Aorta (tissue), 5 donors: ENCODE data around the gene ZNHIT1. TPM values are rescaled to one million over a fixed set of nuclear protein-coding genes. Genes with fewer than 3 reads are reported as not detected.

Experiments used
- ATAC-seq: fragments of 200-7000 bp; cut with Tn5 transposase; one replicate; pipeline ENCODE4 v1.9.1; 2022; ENCODE audit warnings: moderate library complexity; ENCODE audit not compliant: low FRiP score
- DNase-seq, 2 donors: peaks; one replicate each; pipeline ENCODE4 v3.0.0-alpha.2; 2020
- H3K27ac ChIP-seq, 2 donors: one replicate each; pipeline ENCODE4 v1.5.1; 2013; ENCODE audit warnings: low read length in 2 of 2, mild to moderate bottlenecking in 2 of 2, moderate library complexity in 2 of 2, control low read depth in 1 of 2, inconsistent platforms in 1 of 2, low read depth in 1 of 2
- H3K27me3 ChIP-seq, 2 donors: one replicate each; pipeline ENCODE4 v1.6.1; 2013; ENCODE audit warnings: control low read depth in 1 of 2, low read length in 1 of 2, mild to moderate bottlenecking in 1 of 2, moderate library complexity in 1 of 2; ENCODE audit not compliant: insufficient read depth in 2 of 2, control insufficient read depth in 1 of 2
- H3K36me3 ChIP-seq, 2 donors: one replicate each; pipeline ENCODE4 v1.6.1; 2013; ENCODE audit warnings: control low read depth in 1 of 2, low read length in 1 of 2, mild to moderate bottlenecking in 1 of 2; ENCODE audit not compliant: insufficient read depth in 2 of 2, control insufficient read depth in 1 of 2
- H3K4me1 ChIP-seq, 2 donors: one replicate each; pipeline ENCODE4 v1.6.1; 2013; ENCODE audit warnings: low read length in 2 of 2, control low read depth in 1 of 2, mild to moderate bottlenecking in 1 of 2, moderate library complexity in 1 of 2; ENCODE audit not compliant: insufficient read depth in 2 of 2, control insufficient read depth in 1 of 2
- H3K4me3 ChIP-seq, 2 donors: one replicate each; pipeline ENCODE4 v1.5.1; 2013; ENCODE audit warnings: low read length in 2 of 2, control low read depth in 1 of 2, mild to moderate bottlenecking in 1 of 2
- H3K9me3 ChIP-seq: one replicate; pipeline ENCODE4 v1.6.1; 2013; ENCODE audit warnings: mild to moderate bottlenecking, low read length; ENCODE audit not compliant: control insufficient read depth
- WGBS, 2 donors: extraction: QIAGEN DNeasy Blood & Tissue Kit; methylation state at CpG; one replicate each; pipeline ENCODE4 v1.1.7; 2013; 5-methylcytosine and 5-hydroxymethylcytosine counted together
- intact Hi-C, 2 donors: fragments of 100-400 bp; cut with DNase I; formaldehyde crosslinking; loops; one replicate each; pipeline versions ENCODE4 v1.14.2 to v1.15.0; 2022
- polyA plus RNA-seq, 2 donors: library from polyadenylated mRNA; stranded (reverse); fragments of 200-250 nt; gene quantifications; one replicate each; pipeline ENCODE4 v1.2.3, GENCODE V29; 2013
- total RNA-seq, 2 donors: library from RNA; stranded (reverse); fragmentation: NEBNext Ultra II Directional; extraction: Animal tissue kit (Norgen Biotek cat#: 25700); gene quantifications; one replicate each; pipeline ENCODE4 v1.2.1, GENCODE V29; 2021
- donor health status: healthy with polysubstance abuse.
- donor health status: Bipolar disorder and iron deficiency.
- donor health status: DM: no; HTN: no; CAD: no.
- donor health status: DM: no; HTN: no; CAD: no.
- donor health status: DM: yes; HTN: yes; CAD: no.

The ZNHIT1 gene
- total and polyA plus RNA-seq, 4 donors: 48.7 to 114 (median 75.1) TPM

- DNase-seq (no peak), ATAC-seq (no peak)
- intact Hi-C loops: no loop called here
- WGBS, 2 donors: 88 to 92% methylated on average over 14 of the region's 14 CpGs
- peaks cover 0 to 7% of the 10 kb centered on the region in 2 donors for H3K36me3 ChIP-seq
- H3K27ac ChIP-seq: no peak overlapping the region
- no peaks in the 10 kb centered on the region for H3K27me3 ChIP-seq
- no peaks in the 10 kb centered on the region for H3K4me1 ChIP-seq
- no peak overlapping the region for H3K4me3 ChIP-seq
- H3K9me3 ChIP-seq: no peaks in the 10 kb centered on the region
These were observed 9.2 kb upstream of the ZNHIT1 start for GRCh38 chr7:101208794-101209193.

DNA sequence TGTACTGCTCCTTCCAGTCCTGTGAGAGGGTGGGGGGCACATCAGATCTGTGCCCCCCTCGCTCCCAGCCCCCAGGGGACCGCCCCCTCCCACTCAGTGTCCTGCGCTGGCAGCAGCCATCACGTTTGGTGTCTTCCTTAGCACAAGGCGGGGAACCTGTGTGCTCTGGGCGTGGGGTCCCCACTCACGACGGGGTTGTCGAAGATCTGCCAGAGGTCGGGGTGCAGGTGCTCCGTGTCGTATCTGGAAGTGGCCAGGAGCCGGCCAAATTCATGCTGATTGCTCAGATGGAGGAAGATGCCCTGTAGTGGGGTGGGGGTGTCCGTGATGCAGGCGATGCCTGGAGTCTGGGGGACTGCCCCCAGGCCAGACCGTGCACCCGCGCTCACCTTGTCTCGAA lies 7.8 kb upstream of the ZNHIT1 start:
- Histone ChIP-seq H3K4me1 (no peaks in the 10 kb centered on the region), H3K27me3 (no peaks in the 10 kb centered on the region), H3K9me3 (no peaks in the 10 kb centered on the region), H3K27ac (no peak overlapping the region), H3K4me3 (no peak overlapping the region), H3K36me3 (peaks cover 0 to 7% of the 10 kb centered on the region in 2 donors)
- DNase-seq (no peak), ATAC-seq (no peak)
- WGBS, 2 donors: 92 to 93% methylated on average over 19 of the region's 19 CpGs
- intact Hi-C loops: no loop called here

DNA sequence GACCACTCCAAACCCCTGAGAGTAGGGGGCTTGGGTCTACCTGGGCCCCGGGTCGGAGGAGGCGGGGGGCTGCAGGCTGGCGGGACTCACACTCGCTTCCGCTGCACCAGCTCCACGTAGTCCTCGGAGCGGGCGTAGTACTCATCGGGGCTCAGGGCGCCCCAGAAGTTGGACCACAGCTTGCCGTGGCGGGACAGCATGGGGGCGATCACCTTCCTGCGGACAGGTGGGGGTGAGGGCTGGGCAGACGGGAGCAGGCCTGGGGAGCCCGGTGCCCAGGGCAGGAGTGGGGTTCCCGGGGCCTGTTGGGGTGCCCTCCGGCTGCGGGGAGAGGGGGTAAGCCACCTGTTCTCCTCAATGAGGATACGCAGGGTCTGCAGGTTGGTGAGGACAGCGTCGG lies 6.5 kb upstream of the ZNHIT1 start:
- Histone ChIP-seq H3K36me3 (peaks cover 0 to 7% of the 10 kb centered on the region in 2 donors), H3K27ac (no peak overlapping the region), H3K9me3 (no peaks in the 10 kb centered on the region), H3K27me3 (no peaks in the 10 kb centered on the region), H3K4me3 (no peak overlapping the region), H3K4me1 (no peaks in the 10 kb centered on the region)
- intact Hi-C loops: no loop called here
- DNase-seq: no peak
- ATAC-seq: no peak
- WGBS, 2 donors: 95 to 97% methylated on average over 24 of the region's 24 CpGs

GRCh38 chr7:101212014-101212413 lies 6.0 kb upstream of the ZNHIT1 start:
- H3K4me1 ChIP-seq: no peaks in the 10 kb centered on the region

GRCh38 chr7:101216001-101216859 lies 1.7 kb upstream of the ZNHIT1 start:
- intact Hi-C loops: loop anchor here in 1 of 2 donors (2.0 kb wide), 1 partner anchor 29 kb away; the partner anchor contains the start of gene FIS1
- Histone ChIP-seq H3K9me3 (no peaks in the 10 kb centered on the region), H3K27me3 (no peaks in the 10 kb centered on the region), H3K27ac (no peak overlapping the region), H3K36me3 (peaks cover 0 to 3% of the 10 kb centered on the region in 2 donors), H3K4me1 (no peaks in the 10 kb centered on the region), H3K4me3 (peak overlapping the region; percentile 52 to 71)
- WGBS, 2 donors: 65 to 66% methylated on average over 31 of the region's 31 CpGs
- ATAC-seq (no peak), DNase-seq (peak in 1 of 2 donors; percentile 69)

More at GRCh38 chr7:101212014-101212413, 6.0 kb upstream of the ZNHIT1 start:
- WGBS, 2 donors: 87 to 94% methylated on average over 8 of the region's 8 CpGs
- ATAC-seq (no peak), DNase-seq (no peak)
- Histone ChIP-seq H3K27ac (no peak overlapping the region), H3K4me3 (no peak overlapping the region), H3K36me3 (peaks cover 0 to 7% of the 10 kb centered on the region in 2 donors), H3K9me3 (no peaks in the 10 kb centered on the region), H3K27me3 (no peaks in the 10 kb centered on the region)
- intact Hi-C loops: no loop called here

DNA sequence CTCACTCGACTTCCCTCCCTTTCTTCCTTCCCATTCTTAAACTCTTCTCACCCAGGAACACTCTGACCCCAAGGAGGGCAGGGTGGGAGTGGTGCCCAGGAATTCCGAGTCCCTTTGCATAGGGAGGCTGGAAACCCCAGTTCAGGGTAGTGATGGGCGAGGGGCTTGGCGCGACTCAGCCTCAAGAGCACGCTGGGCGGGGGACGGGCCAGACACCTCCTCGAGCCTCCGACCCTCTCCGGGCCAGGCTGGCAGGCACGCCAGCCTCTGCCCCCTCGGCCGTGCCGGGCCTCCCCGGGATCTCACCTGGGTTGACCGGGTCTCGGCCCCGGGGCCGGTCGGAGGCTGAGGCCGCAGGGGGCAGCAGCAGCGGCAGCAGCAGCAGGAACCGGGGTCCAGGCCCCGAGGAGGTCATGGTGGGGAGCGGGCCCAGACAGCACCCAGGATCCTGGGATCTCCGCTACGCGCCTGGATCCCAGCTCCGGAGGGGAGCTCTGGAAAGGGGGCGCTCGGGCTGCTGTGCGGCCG lies 1.0 kb upstream of the ZNHIT1 start:
- no peaks in the 10 kb centered on the region for H3K9me3 ChIP-seq
- ATAC-seq: no peak
- WGBS, 2 donors: 1 to 3% methylated on average over 13 to 34 of the region's 34 CpGs
- H3K36me3 ChIP-seq: peaks cover 0 to 2% of the 10 kb centered on the region in 2 donors
- intact Hi-C loops: loop anchor here in 1 of 2 donors (2.0 kb wide), 1 partner anchor 28 kb away; the partner anchor contains the start of gene FIS1
- no peaks in the 10 kb centered on the region for H3K4me1 ChIP-seq
- H3K4me3 ChIP-seq: peak overlapping the region; percentile 52 to 71
- DNase-seq: no peak
- no peaks in the 10 kb centered on the region for H3K27me3 ChIP-seq
- no peak overlapping the region for H3K27ac ChIP-seq

GRCh38 chr7:101218236-101219125 lies 516 bp downstream of the ZNHIT1 start:
- Histone ChIP-seq H3K36me3 (no peaks in the 10 kb centered on the region), H3K27me3 (no peaks in the 10 kb centered on the region), H3K4me1 (no peaks in the 10 kb centered on the region), H3K27ac (no peak overlapping the region), H3K4me3 (peak overlapping the region; percentile 42 to 83), H3K9me3 (no peaks in the 10 kb centered on the region)
- ATAC-seq (no peak), DNase-seq (no peak)
- WGBS, 2 donors: 5% methylated on average over 26 of the region's 26 CpGs
- intact Hi-C loops: no loop called here

- 77 to 84% methylated on average over 5 of the region's 5 CpGs for WGBS, 2 donors
- no peaks in the 10 kb centered on the region for H3K4me1 ChIP-seq
- intact Hi-C loops: no loop called here
These were observed 2.3 kb downstream of the ZNHIT1 start for GRCh38 chr7:101220295-101220694.

More at GRCh38 chr7:101220295-101220694, 2.3 kb downstream of the ZNHIT1 start:
- DNase-seq (no peak), ATAC-seq (no peak)
- Histone ChIP-seq H3K4me3 (no peak overlapping the region), H3K27me3 (no peaks in the 10 kb centered on the region), H3K27ac (no peak overlapping the region), H3K9me3 (no peaks in the 10 kb centered on the region), H3K36me3 (no peaks in the 10 kb centered on the region)
